DMS79 treated with DMSO at 0.1 percent for 48 hours (cell line): Measurements from ENCODE around the gene NMS.
A peak's percentile ranks its signal among the peaks of the same experiment; 100 is the strongest.

Source experiments
- DNase-seq: peaks from one replicate; lab custom pipeline; 2025; lab: John Stamatoyannopoulos, UW

The NMS gene

DNA sequence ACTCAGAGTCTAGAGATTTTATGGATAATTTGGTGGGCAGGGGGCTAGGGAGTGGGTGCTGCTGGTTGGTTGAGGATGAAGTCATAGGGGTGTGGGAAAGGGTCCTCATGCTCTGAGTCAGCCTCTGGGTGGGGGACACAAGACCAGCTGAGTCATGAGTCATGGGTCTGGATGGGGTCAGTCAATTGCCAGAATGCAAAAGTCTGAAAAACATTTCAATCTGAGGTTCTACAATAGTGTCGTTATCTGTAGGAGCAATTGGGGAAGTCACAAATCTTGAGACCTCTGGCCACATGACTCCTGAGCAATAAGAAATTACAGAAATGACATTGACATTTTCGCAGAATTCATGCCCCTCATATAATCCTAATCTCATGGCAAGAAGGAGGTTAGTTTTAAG, 15.1 kb downstream of the NMS start:
- no peak for DNase-seq

DNA sequence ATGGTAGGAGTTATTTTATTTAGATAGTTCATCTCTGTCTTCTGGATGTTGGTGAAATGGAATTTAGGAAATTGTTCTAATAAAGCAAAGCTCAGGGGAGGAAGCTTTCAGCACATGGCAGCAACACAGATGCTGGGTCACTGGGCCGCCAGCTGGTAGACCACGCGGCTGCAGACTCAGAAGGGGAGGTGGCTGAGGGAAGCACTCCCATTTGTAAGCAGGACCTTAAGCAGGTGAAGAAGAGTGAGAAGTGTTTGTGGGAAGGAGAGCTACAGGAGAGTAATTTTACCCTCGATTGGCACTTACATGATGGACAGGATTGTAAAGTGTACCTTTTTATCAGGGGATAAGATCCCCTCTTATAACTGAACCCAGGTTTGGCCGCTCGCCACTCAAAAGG, 24.4 kb downstream of the NMS start:
- DNase-seq, result peak; percentile 30

DNA sequence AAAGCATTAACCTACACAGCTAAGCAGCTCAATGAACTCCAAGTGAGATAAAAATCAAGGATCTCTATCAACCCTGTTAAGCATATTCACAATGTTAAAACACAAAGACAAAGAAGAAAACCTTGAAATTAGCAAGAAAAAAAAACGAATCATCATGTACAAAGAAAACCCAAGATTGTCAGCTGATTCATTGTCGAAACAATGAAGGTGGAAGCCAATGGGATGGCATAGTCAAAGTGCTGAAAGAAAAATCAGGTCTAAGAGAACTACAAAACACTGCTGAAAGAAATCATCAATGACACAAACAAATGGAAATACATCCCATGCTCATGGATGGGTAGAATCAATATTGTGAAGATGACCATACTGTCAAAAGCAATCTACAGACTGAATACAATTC, 32.5 kb downstream of the NMS start:
- DNase-seq, result no peak

DNA sequence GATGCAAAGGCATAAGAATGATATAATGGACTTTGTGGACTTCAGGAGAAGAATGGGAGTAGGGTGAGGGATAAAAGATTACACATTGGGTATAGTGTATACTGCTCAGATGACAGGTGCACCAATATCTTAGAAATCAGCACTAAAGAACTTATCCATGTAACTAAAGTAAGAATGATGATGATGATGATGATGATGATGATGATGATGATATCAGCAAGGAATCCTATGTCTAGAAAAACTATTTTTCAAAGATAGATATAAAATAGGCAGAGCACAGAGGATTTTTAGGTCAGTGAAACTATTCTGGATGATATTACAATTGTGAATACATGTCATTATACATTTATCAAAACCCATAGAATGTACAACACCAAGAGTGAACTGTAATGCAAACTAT, 34.3 kb downstream of the NMS start:
- DNase-seq, result no peak

DNA sequence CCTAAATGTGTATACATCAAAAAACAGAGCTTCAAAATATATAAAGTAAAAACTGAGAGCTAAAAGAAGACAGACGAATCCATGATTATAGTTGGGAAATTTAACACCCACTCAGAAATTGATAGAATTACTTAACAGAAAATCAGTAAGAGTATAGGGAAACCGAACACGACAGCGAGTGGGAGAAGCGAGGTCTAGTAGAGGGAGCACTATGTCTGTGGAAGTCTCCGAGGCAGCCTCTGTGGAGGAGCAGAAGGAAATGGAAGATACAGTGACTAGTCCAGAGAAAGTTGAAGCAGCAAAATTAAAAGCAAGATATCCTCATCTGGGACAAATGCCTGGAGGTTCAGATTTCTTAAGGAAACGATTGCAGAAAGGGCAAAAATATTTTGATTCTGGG, 38.8 kb downstream of the NMS start:
- no peak for DNase-seq

DNA sequence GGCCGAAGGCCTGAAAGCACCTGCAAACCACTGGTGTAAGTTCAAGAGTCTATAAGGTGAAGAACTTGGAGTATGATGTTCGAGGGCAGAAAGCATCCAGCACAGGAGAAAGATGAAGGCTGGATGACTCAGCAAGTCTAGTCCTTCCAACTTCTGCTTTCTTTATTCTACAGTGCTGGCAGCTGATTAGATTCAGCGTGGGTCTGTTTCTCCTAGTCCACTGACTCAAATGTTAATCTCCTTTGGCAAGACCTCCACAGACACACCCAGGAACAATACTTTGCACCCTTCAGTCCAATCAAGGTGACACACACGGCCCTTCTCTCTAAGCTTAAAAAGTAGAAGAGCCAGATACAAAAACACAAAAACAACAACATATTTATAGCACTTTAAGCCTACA, 43.4 kb downstream of the NMS start:
- no peak for DNase-seq

DNA sequence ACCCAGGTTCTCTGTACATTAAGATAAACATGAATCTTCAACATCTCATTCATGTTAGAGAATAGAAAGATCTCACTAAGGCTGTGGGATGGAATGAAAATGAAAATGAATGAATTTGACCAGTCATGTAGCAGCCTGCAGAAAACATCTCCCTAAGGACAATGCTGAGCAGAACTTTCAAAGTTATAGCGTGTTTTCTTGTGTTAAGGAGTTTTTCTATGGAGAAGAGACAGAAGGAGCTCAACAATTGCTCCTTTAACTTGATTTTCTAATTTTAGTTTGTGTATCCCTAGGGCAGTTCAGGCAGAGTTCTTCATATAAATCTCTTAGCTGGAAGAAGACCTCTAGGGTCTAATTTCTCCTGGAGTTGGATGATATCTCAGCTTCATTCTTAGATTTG, 47.3 kb downstream of the NMS start:
- DNase-seq, result no peak

DNA sequence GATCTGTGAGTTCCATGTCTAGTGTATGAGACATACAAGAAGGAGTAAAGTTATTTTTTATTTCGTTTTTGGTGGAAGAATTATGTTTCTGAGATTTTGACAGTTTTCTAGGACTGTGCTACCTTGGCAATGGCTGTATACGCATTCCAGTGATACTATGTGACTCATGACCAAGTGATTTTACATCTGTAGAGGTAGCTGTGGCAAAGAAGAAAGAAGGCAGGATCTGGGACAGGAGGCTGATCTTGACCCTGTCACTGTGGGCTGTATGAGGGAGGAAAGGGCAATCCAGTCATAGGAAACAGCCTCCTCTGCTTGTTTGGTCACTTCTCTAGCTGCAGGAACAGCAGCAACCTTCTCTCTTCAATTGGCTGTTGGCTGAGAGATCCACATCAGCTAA, 48.5 kb downstream of the NMS start:
- DNase-seq, result no peak

DNA sequence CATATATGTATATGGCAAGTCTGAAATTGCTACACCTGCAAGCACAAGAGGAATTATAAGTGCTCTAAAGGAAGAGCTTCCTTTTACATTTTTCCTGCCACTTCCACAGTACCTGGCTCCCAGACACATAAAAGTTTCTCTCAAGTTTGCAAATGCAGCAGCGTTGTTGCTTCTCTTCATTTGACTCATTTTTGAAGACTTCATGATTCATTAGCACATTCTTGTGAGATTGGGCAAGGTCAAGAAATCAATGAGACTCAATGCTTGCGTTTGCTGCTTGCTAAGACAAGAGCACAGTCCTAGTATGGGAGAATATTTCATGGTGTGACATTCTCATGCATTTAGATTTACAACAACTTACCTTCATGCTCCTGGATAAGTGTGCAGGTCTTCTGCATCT, 49.9 kb downstream of the NMS start:
- DNase-seq, result no peak

DNA sequence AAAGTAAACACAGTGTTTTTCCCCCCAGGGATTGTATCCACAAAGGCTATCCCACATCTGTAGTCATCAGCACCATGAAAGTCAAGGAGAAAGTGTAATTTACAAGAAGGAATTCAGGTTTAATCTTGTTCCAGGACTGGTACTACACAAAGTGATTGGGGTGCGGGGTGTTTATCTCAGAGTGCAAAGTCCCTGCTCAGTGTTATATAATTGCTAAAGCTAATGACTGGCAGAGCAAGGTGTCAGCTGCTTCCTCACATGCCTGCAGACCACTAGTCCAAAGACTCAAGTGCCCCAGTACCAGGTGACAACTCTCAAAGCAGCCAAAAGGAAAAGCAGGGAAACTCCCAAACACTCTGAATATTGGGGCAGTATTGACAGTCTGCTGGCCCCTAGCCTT, 52.1 kb downstream of the NMS start:
- DNase-seq, result no peak

DNA sequence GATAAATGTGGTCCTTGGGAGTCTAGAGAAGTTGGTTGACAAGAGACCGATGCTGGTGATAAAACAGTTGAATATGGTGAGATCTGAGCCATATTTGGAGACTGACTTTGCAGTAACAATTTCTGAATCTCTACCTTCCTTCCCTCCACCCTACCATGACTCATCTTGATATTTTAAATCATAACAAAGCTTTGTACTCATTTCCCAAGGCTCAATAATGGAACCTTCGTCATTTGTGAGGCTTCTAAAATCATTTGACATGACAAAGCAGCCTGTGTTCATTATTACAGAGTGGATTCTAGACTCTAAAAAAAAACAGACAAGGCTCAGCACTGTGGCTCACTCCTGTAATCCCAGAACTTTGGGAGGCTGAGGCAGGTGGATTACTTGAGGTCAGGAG, 54.0 kb downstream of the NMS start:
- DNase-seq, result no peak

DNA sequence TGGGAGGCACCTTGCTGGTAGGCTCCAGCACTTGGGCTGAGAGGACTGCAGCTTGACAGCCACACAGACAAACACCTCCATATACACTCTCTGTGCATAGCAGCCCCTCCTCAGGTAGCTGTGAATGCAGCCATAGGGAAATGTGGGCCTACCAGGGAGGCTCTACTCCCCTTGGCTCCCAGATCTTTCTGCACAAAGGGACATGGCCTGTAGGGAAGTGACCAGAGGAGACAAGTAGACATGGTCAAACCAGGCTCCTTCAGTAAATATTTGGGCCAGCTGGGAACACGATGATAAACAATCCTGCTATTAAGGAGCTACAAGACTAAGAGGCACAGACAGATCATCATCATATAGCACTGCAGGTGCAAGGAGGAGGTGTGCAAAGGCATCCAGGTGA, 56.6 kb downstream of the NMS start:
- no peak for DNase-seq

DNA sequence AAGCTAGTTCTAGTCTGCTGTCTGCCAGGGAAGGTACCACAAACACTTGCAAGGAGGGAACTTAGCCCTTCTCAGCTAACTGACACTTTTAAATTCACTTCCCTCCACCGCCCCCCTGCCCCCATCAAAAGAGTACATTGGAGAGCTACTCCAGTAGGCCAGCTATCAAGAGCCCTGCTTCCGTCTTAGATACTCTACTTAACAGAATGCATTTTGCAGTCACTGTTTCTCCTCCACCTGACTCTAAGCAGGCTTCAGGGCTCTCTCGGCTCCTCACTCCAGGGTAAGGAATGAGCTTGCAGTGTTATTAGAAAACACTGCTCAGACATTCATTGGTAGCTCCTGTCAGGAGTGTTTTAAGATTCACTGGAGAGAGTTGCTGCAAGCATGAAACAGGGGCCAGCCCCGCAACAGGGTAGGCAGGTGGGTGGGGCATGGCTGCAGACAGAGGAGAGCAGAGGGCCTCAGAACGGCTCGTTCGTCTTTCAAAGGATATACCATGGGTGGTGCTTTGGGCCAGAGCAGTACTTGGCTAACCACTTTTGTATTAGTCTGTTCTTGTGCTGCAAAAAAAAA, 57.2 kb downstream of the NMS start:
- no peak for DNase-seq

DNA sequence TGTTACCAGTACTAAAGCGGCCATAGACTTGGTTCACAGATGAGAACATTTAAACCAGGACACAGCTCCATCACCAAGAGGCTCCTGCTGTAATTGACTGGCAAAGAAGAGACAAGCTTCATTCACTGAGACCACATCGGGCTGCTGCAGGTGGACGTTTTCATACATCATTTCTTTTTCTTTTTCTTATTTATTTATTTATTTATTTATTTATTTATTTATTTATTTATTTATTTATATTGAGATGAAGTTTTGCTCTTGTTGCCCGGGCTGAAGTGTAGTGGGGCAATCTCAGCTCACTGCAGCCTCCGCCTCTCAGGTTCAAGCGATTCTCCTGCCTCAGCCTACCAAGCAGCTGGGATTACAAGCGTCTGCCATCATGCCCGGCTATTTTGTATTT, 58.9 kb downstream of the NMS start:
- no peak for DNase-seq

DNA sequence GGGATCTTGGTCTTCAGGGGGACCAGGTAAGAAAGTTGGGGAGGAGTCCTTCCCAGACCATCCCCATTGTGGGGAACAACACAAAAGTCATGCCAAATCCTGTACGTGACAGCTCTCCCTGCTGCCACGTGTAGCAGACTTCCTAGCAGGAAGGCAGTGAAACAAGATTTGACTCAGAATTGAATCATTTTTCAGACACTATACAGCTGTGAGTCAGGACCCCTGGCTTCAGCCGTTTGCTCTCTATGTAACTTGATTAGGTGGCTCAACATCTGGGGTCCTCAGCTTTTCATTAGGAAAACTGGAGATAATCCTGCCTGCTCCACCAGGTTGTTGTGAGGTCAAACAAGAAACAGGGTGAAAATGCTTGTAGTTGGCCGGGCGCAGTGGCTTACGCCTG, 59.6 kb downstream of the NMS start:
- DNase-seq, result no peak
